Measurements from ENCODE around the gene MAG.
"Not testable (repeated sequence)": the region's sequence is repeated elsewhere in the genome, so short reads cannot be mapped to it uniquely, and the experiment has no call there.

Gene MAG

GRCh38 chr19:35346193-35347052 lies 54.5 kb downstream of the MAG start:
- DNase-seq (ENCODE audit: low spot score), result no peak

GRCh38 chr19:35347171-35347929 lies 55.4 kb downstream of the MAG start, which contains the start of gene FFAR1:
TSS of gene FFAR1 (plus strand) at chr19:35347902. CDS start at chr19:35351552, 3,650 bp downstream.
- no peak for DNase-seq (ENCODE audit: low spot score)

GRCh38 chr19:35347930-35348298 lies 56.0 kb downstream of the MAG start:
- DNase-seq (ENCODE audit: low spot score), result no peak

- DNase-seq (ENCODE audit: low spot score), result no peak
Observed at GRCh38 chr19:35348911-35349611, 57.1 kb downstream of the MAG start.

GRCh38 chr19:35349614-35350521 lies 57.9 kb downstream of the MAG start:
- DNase-seq (ENCODE audit: low spot score), result no peak

- DNase-seq (ENCODE audit: low spot score), result no peak
Observed at GRCh38 chr19:35350591-35350990, 58.6 kb downstream of the MAG start.

- DNase-seq (ENCODE audit: low spot score), result no peak
Observed at GRCh38 chr19:35351411-35352176, 59.6 kb downstream of the MAG start.

GRCh38 chr19:35352177-35352447 lies 60.2 kb downstream of the MAG start:
- DNase-seq (ENCODE audit: low spot score), result no peak

- peak; percentile 98 for DNase-seq (ENCODE audit: low spot score)
Observed at GRCh38 chr19:35352448-35353304, 60.7 kb downstream of the MAG start.

- DNase-seq (ENCODE audit: low spot score), result no peak
Observed at GRCh38 chr19:35353635-35354034, 61.7 kb downstream of the MAG start.

- no peak for DNase-seq (ENCODE audit: low spot score)
Observed at GRCh38 chr19:35354898-35355297, 62.9 kb downstream of the MAG start.

GRCh38 chr19:35355791-35356460 lies 64.0 kb downstream of the MAG start:
- no peak for DNase-seq (ENCODE audit: low spot score)

GRCh38 chr19:35357867-35358573 lies 66.1 kb downstream of the MAG start, which contains the start of gene FFAR3:
TSS of gene FFAR3 (plus strand) at chr19:35358460. CDS start at chr19:35358891, 431 bp downstream.
- no peak for DNase-seq (ENCODE audit: low spot score)

- not testable (repeated sequence) for DNase-seq (ENCODE audit: low spot score)
Observed at GRCh38 chr19:35358834-35359233, 66.9 kb downstream of the MAG start.

- not testable (repeated sequence) for DNase-seq (ENCODE audit: low spot score)
Observed at GRCh38 chr19:35359395-35359794, 67.4 kb downstream of the MAG start.

GRCh38 chr19:35360081-35360480 lies 68.1 kb downstream of the MAG start:
- not testable (repeated sequence) for DNase-seq (ENCODE audit: low spot score)

- no peak for DNase-seq (ENCODE audit: low spot score)
Observed at GRCh38 chr19:35360880-35361420, 69.0 kb downstream of the MAG start.

- no peak for DNase-seq (ENCODE audit: low spot score)
Observed at GRCh38 chr19:35362261-35363000, 70.5 kb downstream of the MAG start.

Data from HuH-7 (cell line).